GM12874 (cell line): ENCODE results near the gene GLIPR2.

Experiments used
- TF ChIP-seq, protein P1 (sequence below): IDR thresholded peaks from 2 replicates; pipeline ENCODE4 v1.5.1; 2011; ENCODE audit warnings: low read depth, mild to moderate bottlenecking, control low read depth, low read length, moderate library complexity; ENCODE audit not compliant: insufficient read depth

Gene GLIPR2

DNA sequence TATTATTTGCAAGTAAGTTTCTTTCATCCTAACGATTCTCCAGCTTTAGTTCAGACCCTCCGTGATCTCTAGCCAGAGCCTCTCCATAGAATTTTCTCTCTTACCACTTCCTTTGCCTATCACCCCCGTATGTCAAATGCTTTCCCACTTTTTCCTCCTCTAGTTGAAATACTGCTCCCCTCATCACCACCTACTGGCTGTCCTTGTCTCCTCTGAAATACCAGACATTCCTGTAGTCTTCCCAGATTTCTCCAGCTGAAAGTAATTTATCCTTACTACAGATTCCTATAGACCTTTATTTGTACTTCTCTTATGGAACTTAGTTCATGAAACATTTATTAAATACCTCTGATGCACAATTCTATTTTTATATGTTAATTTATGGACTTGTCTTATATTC lies 36.0 kb upstream of the GLIPR2 start:
- TF ChIP-seq, protein P1, sequence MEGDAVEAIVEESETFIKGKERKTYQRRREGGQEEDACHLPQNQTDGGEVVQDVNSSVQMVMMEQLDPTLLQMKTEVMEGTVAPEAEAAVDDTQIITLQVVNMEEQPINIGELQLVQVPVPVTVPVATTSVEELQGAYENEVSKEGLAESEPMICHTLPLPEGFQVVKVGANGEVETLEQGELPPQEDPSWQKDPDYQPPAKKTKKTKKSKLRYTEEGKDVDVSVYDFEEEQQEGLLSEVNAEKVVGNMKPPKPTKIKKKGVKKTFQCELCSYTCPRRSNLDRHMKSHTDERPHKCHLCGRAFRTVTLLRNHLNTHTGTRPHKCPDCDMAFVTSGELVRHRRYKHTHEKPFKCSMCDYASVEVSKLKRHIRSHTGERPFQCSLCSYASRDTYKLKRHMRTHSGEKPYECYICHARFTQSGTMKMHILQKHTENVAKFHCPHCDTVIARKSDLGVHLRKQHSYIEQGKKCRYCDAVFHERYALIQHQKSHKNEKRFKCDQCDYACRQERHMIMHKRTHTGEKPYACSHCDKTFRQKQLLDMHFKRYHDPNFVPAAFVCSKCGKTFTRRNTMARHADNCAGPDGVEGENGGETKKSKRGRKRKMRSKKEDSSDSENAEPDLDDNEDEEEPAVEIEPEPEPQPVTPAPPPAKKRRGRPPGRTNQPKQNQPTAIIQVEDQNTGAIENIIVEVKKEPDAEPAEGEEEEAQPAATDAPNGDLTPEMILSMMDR: no peak

GRCh38 chr9:36101916-36102741 lies 34.4 kb upstream of the GLIPR2 start:
- TF ChIP-seq, protein P1: no peak

GRCh38 chr9:36102742-36103495 lies 33.6 kb upstream of the GLIPR2 start:
- TF ChIP-seq, protein P1: peak; percentile 79

- TF ChIP-seq, protein P1: no peak
Observed at GRCh38 chr9:36109071-36109470, 27.5 kb upstream of the GLIPR2 start.

- TF ChIP-seq, protein P1: 0 out of 2 replicates have a peak, but pooled peaks have one; percentile 3
Observed at GRCh38 chr9:36110434-36110833, 26.1 kb upstream of the GLIPR2 start.

- TF ChIP-seq, protein P1: no peak
Observed at GRCh38 chr9:36112516-36112915, 24.0 kb upstream of the GLIPR2 start.

DNA sequence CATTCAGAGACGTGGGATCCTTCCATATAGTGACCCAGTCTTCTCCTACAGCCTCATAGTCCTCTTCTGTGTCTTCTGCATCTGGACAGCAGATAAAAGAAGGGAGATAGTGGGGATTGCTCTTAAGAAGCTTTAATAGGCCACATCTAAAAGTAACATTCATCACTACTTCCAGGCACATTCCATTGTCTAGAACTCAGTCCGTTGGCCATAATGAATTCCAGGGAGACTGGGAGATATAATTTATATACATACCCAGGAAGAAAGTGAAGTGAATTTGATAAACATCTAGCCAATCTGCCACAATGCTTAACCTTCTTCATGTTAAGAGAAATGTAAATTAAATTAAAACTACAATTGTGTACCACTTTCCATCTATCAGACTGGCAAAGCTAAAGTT lies 22.5 kb upstream of the GLIPR2 start:
- TF ChIP-seq, protein P1: no peak
